Sigmoid colon (tissue), 4 donors: ENCODE data around the gene ABHD5.

ENCODE experiments used
- EP300 ChIP-seq, 4 donors: sonication (generic); formaldehyde crosslinking; IDR thresholded peaks; one replicate each; pipeline ENCODE4 v1.6.1; 2017; ENCODE audit warnings: antibody characterized with exemption in 4 of 4
- POLR2A ChIP-seq, 2 donors: fragments of 450-650 bp; IDR thresholded peaks; one replicate each; pipeline ENCODE4 v1.6.1; 2016; ENCODE audit warnings: antibody characterized with exemption in 2 of 2, mild to moderate bottlenecking in 2 of 2, moderate library complexity in 2 of 2
- TF ChIP-seq, protein P1 (sequence below), 4 experiments: fragments of 450-650 bp in 3 of 4; fragments of 200-600 bp in 1 of 4; IDR thresholded peaks; one replicate each; pipeline ENCODE4 v1.5.1; 2016 to 2019; ENCODE audit warnings: antibody characterized with exemption in 4 of 4, mild to moderate bottlenecking in 3 of 4, moderate library complexity in 2 of 4

DNA sequence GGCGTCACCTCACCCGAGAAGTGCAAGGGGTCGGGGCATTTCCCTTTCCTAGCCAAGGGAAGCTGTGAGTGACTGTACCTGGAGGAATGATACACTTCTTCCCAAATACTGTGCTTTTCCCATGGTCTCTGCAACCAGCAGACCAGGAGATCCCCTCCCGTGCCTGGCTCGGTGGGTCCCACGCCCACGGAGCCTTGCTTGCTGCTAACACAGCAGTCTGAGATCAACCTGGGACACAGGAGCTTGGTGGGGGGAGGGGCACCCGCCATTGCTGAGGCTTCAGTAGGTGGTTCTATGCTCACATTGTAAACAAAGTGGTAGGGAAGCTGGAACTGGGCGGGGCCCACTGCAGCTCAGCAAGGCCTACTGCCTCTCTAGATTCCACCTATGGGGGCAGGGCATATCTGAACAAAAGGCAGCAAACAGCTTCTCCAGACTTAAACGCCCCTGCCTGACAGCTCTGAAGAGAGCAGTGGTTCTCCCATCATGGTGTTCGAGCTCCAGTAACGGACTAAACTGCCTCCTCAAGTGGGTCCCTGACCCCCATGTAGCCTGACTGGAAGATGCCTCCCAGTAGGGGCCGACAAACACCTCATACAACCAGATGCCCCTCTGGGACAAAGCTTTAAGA lies 31.4 kb upstream of the ABHD5 start:
- TF ChIP-seq, protein P1, sequence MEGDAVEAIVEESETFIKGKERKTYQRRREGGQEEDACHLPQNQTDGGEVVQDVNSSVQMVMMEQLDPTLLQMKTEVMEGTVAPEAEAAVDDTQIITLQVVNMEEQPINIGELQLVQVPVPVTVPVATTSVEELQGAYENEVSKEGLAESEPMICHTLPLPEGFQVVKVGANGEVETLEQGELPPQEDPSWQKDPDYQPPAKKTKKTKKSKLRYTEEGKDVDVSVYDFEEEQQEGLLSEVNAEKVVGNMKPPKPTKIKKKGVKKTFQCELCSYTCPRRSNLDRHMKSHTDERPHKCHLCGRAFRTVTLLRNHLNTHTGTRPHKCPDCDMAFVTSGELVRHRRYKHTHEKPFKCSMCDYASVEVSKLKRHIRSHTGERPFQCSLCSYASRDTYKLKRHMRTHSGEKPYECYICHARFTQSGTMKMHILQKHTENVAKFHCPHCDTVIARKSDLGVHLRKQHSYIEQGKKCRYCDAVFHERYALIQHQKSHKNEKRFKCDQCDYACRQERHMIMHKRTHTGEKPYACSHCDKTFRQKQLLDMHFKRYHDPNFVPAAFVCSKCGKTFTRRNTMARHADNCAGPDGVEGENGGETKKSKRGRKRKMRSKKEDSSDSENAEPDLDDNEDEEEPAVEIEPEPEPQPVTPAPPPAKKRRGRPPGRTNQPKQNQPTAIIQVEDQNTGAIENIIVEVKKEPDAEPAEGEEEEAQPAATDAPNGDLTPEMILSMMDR (IDR thresholded peaks at IDR 0.05) = no peak
- TF ChIP-seq POLR2A (IDR thresholded peaks at IDR 0.05) (no peak), EP300 (IDR thresholded peaks at IDR 0.05) (no peak)
